H1 (cell line): ENCODE measurements around the gene ACER1. TPM values are rescaled to one million over a fixed set of nuclear protein-coding genes. Genes with fewer than 3 reads are reported as not detected.

ENCODE experiments used
- CEBPB ChIP-seq: IDR thresholded peaks from 2 replicates; pipeline ENCODE4 v1.6.1; 2012; ENCODE audit warnings: low read depth, low read length
- EGR1 ChIP-seq: IDR thresholded peaks from 2 replicates; pipeline ENCODE4 v1.6.1; 2011; ENCODE audit warnings: low read depth, low read length, borderline replicate concordance
- NANOG ChIP-seq: IDR thresholded peaks from 2 replicates; pipeline ENCODE4 v1.6.1; 2011; ENCODE audit warnings: low read length, low read depth, mild to moderate bottlenecking, inconsistent platforms; ENCODE audit not compliant: insufficient read depth, poor library complexity, severe bottlenecking
- polyA plus RNA-seq, 7 experiments: library from polyadenylated mRNA; depleted of rRNA in 3 of 7; stranded (reverse) in 5 of 7; unstranded in 2 of 7; fragments of >200 nt in 5 of 7; fragments of 200-250 nt in 2 of 7; gene quantifications; 1 replicate in 5 of 7; 2 replicates in 1 of 7; 4 replicates in 1 of 7; pipeline versions ENCODE4 v1.2.1 to v1.2.3, GENCODE V29; 2011 to 2013; ENCODE audit warnings: missing spikeins in 2 of 7, mixed read lengths in 2 of 7
- total RNA-seq: library from RNA; stranded (reverse); fragmentation: NEBNext Ultra II Directional; extraction: Animal tissue kit (Norgen Biotek cat#: 25700); gene quantifications from 2 replicates; pipeline ENCODE4 v1.2.1, GENCODE V29; 2021
- TF ChIP-seq, protein P1 (sequence below): fragments of 300-600 bp; sonication (generic); IDR thresholded peaks from 2 replicates; pipeline ENCODE4 v1.7.1; 2012; ENCODE audit warnings: low read length, moderate library complexity, mild to moderate bottlenecking, inconsistent platforms; ENCODE audit not compliant: insufficient replicate concordance

Gene ACER1
- total and polyA plus RNA-seq, 2 of the 8 experiments (the other 6 are each of a cell fraction or from before 2014, with no cell fraction given), result 0.05 TPM; not detected in 1

DNA sequence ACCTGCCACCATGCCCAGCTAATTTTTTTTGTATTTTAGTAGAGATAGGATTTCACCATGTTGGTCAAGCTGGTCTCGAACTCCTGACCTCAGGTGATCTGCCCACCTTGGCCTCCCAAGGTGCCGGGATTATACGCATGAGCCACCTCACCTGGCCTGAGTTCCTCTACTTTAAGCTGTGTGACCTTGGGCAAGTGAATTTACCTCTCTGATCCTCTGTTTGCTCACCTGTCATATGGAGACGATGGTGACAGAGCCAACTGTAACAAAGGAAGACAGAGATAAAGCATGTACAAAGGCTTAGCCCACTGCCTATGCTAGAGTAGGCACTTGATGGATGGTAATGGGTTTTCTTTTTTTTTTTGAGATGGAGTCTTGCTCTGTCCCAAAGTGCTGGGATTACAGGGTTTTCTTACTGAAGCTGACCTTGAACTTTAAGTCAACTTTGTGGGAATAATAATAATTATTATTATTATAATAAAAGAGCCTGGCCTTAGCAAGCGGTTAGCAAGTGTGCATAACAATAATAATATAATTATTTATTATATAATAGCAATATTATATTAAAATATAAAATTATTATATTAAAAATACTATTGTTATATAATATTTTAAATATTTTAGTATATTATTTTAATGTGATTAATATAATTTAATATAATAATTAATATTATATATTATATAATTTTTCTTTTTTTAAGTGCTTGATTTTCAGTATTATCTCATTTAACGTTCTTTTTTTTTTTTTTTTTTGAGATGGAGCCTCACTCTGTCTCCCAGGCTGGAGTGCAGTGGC lies 1.3 kb upstream of the ACER1 start (continued):
- TF ChIP-seq, protein P1, sequence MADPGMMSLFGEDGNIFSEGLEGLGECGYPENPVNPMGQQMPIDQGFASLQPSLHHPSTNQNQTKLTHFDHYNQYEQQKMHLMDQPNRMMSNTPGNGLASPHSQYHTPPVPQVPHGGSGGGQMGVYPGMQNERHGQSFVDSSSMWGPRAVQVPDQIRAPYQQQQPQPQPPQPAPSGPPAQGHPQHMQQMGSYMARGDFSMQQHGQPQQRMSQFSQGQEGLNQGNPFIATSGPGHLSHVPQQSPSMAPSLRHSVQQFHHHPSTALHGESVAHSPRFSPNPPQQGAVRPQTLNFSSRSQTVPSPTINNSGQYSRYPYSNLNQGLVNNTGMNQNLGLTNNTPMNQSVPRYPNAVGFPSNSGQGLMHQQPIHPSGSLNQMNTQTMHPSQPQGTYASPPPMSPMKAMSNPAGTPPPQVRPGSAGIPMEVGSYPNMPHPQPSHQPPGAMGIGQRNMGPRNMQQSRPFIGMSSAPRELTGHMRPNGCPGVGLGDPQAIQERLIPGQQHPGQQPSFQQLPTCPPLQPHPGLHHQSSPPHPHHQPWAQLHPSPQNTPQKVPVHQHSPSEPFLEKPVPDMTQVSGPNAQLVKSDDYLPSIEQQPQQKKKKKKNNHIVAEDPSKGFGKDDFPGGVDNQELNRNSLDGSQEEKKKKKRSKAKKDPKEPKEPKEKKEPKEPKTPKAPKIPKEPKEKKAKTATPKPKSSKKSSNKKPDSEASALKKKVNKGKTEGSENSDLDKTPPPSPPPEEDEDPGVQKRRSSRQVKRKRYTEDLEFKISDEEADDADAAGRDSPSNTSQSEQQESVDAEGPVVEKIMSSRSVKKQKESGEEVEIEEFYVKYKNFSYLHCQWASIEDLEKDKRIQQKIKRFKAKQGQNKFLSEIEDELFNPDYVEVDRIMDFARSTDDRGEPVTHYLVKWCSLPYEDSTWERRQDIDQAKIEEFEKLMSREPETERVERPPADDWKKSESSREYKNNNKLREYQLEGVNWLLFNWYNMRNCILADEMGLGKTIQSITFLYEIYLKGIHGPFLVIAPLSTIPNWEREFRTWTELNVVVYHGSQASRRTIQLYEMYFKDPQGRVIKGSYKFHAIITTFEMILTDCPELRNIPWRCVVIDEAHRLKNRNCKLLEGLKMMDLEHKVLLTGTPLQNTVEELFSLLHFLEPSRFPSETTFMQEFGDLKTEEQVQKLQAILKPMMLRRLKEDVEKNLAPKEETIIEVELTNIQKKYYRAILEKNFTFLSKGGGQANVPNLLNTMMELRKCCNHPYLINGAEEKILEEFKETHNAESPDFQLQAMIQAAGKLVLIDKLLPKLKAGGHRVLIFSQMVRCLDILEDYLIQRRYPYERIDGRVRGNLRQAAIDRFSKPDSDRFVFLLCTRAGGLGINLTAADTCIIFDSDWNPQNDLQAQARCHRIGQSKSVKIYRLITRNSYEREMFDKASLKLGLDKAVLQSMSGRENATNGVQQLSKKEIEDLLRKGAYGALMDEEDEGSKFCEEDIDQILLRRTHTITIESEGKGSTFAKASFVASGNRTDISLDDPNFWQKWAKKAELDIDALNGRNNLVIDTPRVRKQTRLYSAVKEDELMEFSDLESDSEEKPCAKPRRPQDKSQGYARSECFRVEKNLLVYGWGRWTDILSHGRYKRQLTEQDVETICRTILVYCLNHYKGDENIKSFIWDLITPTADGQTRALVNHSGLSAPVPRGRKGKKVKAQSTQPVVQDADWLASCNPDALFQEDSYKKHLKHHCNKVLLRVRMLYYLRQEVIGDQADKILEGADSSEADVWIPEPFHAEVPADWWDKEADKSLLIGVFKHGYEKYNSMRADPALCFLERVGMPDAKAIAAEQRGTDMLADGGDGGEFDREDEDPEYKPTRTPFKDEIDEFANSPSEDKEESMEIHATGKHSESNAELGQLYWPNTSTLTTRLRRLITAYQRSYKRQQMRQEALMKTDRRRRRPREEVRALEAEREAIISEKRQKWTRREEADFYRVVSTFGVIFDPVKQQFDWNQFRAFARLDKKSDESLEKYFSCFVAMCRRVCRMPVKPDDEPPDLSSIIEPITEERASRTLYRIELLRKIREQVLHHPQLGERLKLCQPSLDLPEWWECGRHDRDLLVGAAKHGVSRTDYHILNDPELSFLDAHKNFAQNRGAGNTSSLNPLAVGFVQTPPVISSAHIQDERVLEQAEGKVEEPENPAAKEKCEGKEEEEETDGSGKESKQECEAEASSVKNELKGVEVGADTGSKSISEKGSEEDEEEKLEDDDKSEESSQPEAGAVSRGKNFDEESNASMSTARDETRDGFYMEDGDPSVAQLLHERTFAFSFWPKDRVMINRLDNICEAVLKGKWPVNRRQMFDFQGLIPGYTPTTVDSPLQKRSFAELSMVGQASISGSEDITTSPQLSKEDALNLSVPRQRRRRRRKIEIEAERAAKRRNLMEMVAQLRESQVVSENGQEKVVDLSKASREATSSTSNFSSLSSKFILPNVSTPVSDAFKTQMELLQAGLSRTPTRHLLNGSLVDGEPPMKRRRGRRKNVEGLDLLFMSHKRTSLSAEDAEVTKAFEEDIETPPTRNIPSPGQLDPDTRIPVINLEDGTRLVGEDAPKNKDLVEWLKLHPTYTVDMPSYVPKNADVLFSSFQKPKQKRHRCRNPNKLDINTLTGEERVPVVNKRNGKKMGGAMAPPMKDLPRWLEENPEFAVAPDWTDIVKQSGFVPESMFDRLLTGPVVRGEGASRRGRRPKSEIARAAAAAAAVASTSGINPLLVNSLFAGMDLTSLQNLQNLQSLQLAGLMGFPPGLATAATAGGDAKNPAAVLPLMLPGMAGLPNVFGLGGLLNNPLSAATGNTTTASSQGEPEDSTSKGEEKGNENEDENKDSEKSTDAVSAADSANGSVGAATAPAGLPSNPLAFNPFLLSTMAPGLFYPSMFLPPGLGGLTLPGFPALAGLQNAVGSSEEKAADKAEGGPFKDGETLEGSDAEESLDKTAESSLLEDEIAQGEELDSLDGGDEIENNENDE, result no peak
- no peak for TF ChIP-seq EGR1
- TF ChIP-seq CEBPB, result no peak
- no peak for TF ChIP-seq NANOG
